ENCODE measurements around the gene TDRD5. TPM values are rescaled to one million over a fixed set of nuclear protein-coding genes. Genes with fewer than 3 reads are reported as not detected.

TDRD5 gene
- total RNA-seq, 1 donor from 2014 or later, result not detected

- intact Hi-C loops (cut with DNase I), result no loop called here
- no peak for ATAC-seq
Measured at GRCh38 chr1:179728271-179728670, 136.6 kb downstream of the TDRD5 start.

DNA sequence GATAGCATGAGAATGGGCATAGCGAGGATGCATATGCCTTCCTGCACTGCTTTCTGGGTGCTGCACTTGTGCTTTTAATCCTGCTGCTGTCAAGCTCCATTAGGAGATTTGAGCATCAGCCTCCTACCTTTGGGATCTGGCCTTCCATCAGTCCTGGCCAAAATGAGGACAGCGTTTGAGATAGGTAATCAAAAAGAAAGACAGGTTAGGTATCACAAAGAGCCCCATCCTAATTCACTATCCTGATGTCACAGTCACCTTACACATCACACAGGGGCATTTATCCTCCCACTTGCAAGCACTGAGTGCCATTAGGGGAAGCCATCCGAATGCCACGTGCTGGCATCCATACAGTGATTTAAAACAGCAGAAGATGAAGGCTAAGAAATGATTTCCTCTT, 138.2 kb downstream of the TDRD5 start:
- no peak for ATAC-seq
- no peak for DNase-seq (ENCODE audit: low spot score)
- intact Hi-C loops (cut with DNase I), result no loop called here

More at GRCh38 chr1:179728271-179728670, 136.6 kb downstream of the TDRD5 start:
- DNase-seq (ENCODE audit: low spot score), result no peak

DNA sequence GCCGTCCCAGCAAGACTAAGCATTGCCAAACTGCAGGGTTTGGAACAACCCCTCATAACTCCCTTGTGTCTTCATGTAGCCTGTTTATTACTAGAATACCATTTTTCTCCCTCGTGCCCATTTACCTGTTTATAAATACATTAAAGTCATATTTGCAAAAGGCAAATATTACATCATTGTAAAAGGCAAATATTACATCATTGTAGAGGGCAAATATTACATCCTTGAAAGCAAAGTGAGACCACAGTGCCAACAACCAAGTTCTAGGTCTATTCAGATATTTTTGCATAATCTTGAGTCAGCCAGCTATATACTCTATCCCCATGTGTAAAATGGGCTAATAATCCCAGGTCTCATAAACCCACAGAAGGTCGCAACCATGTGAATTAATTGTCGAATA, 140.0 kb downstream of the TDRD5 start:
- ATAC-seq (no peak), DNase-seq (ENCODE audit: low spot score) (no peak)
- intact Hi-C loops (cut with DNase I), result no loop called here

Other genes starting within 250 kb of the TDRD5 start
- gene AXDND1, start 225.9 kb upstream of the TDRD5 start, total RNA-seq, result 0.98 TPM
- not detected for gene NPHS2, start 15.9 kb upstream of the TDRD5 start, total RNA-seq
- gene FAM163A, start 151.5 kb downstream of the TDRD5 start, total RNA-seq, result not detected